ENCODE data around the gene DDX60.

DNA sequence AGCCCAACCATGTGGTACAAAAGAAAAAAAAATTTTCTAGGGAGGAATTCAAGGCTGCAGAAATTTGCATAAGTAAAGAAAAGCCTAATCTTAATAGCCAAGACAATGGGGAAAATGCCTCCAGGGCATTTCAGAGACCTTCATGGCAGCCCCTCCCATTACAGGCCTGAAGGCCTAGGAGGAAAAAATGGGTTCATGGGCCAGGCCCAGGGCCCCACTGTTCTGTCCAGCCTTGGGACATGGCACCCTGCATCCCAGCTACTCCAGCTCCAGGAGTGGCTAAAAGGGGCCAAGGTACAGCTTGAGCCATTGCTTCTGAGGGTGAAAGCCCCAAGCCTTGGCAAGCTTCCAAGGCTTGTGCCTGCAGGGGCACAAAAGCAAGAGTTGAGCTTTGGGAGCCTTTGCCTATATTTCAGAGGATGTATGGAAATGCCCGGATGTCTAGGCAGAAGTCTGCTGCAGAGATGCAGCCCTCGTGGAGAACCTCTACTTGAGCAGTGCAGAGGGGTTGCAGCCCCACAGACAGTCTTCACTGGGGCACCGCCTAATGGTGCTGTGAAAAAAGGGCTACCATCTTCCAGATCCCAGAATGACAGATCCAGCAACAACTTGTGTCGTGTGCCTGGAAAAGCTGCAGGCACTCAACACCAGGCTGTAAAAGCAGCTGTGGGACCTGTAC is 115.2 kb downstream of the DDX60 start:
- no peak for TF ChIP-seq POLR2A (IDR thresholded peaks at IDR 0.05; ENCODE audit: low read depth, low read length)
- TF ChIP-seq POLR2AphosphoS5 (IDR thresholded peaks at IDR 0.05; ENCODE audit: low read depth, low read length), result no peak
- TF ChIP-seq SPI1 (IDR thresholded peaks at IDR 0.05; ENCODE audit: low read depth, low read length), result no peak
- no peak for TF ChIP-seq PAX5 (IDR thresholded peaks at IDR 0.05; ENCODE audit: insufficient read depth, low read length, severe bottlenecking)
- no peak for TF ChIP-seq POU2F2 (IDR thresholded peaks at IDR 0.05; ENCODE audit: low read depth, low read length)
